MG63 (cell line): Measurements from ENCODE around the gene ARL8A. TPM values are rescaled to one million over a fixed set of nuclear protein-coding genes. Genes with fewer than 3 reads are reported as not detected.
"Not testable (repeated sequence)": the region's sequence is repeated elsewhere in the genome, so short reads cannot be mapped to it uniquely, and the experiment has no call there.

ENCODE experiments used
- DNase-seq: peaks from one replicate; pipeline ENCODE4 v3.0.0-alpha.2; 2020
- H3K27me3 ChIP-seq: fragments of 250-450 bp; sonication (Bioruptor Pico); 2 replicates; pipeline ENCODE4 v1.5.1; 2020; ENCODE audit warnings: mild to moderate bottlenecking, moderate library complexity
- H3K36me3 ChIP-seq: fragments of 250-450 bp; sonication (Bioruptor Pico); 2 replicates; pipeline ENCODE4 v1.5.1; 2020; ENCODE audit warnings: mild to moderate bottlenecking, moderate library complexity
- H3K4me3 ChIP-seq: fragments of 250-450 bp; sonication (Bioruptor Pico); 2 replicates; pipeline ENCODE4 v1.5.1; 2020; ENCODE audit warnings: mild to moderate bottlenecking, moderate library complexity
- H3K9me3 ChIP-seq: fragments of 250-450 bp; sonication (Bioruptor Pico); 2 replicates; pipeline ENCODE4 v1.5.1; 2020; ENCODE audit warnings: mild to moderate bottlenecking, moderate library complexity
- total RNA-seq: library from RNA; depleted of rRNA; stranded (reverse); fragments of >200 nt; shearing (Covaris generic); gene quantifications from 2 replicates; pipeline ENCODE4 v1.2.3, GENCODE V29; 2014; ENCODE audit warnings: low replicate concordance; rRNA removed

The ARL8A gene
- 21.3 and 35.5 TPM in 2 replicates for total RNA-seq

GRCh38 chr1:202144402-202145067 is at the start of gene ARL8A:
TSS of gene ARL8A (minus strand) at chr1:202144737. CDS start at chr1:202144572, 165 bp downstream.
- DNase-seq = peak; percentile 74
- Histone ChIP-seq H3K36me3 (peaks cover 14% of the 10 kb centered on the region), H3K27me3 (no peaks in the 10 kb centered on the region), H3K9me3 (no peaks in the 10 kb centered on the region), H3K4me3 (peak within 1 kb of the TSS; percentile 93)

- no peak overlapping the region for H3K4me3 ChIP-seq
- H3K36me3 ChIP-seq = no peaks in the 10 kb centered on the region
- peaks cover 6% of the 10 kb centered on the region for H3K27me3 ChIP-seq
- no peaks in the 10 kb centered on the region for H3K9me3 ChIP-seq
- no peak for DNase-seq
Observed at GRCh38 chr1:202194328-202194648, 49.8 kb upstream of the ARL8A start.

GRCh38 chr1:202193614-202194327 is 49.2 kb upstream of the ARL8A start, which contains the start of gene LGR6:
TSS of gene LGR6 (plus strand) at chr1:202193799. CDS start at chr1:202193990, 191 bp downstream.
- DNase-seq = no peak
- Histone ChIP-seq H3K27me3 (peaks cover 6% of the 10 kb centered on the region), H3K4me3 (no peak within 1 kb of the TSS), H3K36me3 (no peaks in the 10 kb centered on the region), H3K9me3 (no peaks in the 10 kb centered on the region)

- Histone ChIP-seq H3K9me3 (no peaks in the 10 kb centered on the region), H3K4me3 (no peak overlapping the region), H3K36me3 (no peaks in the 10 kb centered on the region), H3K27me3 (peaks cover 6% of the 10 kb centered on the region)
- DNase-seq = peak; percentile 45
Observed at GRCh38 chr1:202192770-202193613, 48.5 kb upstream of the ARL8A start.

- not testable (repeated sequence) for H3K4me3 ChIP-seq
Observed at GRCh38 chr1:202191391-202191790, 46.9 kb upstream of the ARL8A start.

GRCh38 chr1:202189918-202190715 is 45.6 kb upstream of the ARL8A start:
- Histone ChIP-seq H3K36me3 (no peaks in the 10 kb centered on the region), H3K27me3 (peaks cover 6% of the 10 kb centered on the region), H3K9me3 (no peaks in the 10 kb centered on the region), H3K4me3 (no peak overlapping the region)
- no peak for DNase-seq

More at GRCh38 chr1:202191391-202191790, 46.9 kb upstream of the ARL8A start:
- DNase-seq, H3K27me3 ChIP-seq, H3K9me3 ChIP-seq, H3K36me3 ChIP-seq: not testable (repeated sequence)

- H3K27me3 ChIP-seq = peaks cover 6% of the 10 kb centered on the region
- no peak overlapping the region for H3K4me3 ChIP-seq
- DNase-seq = peak; percentile 71
- H3K36me3 ChIP-seq = no peaks in the 10 kb centered on the region
- H3K9me3 ChIP-seq = no peaks in the 10 kb centered on the region
Observed at GRCh38 chr1:202189001-202189790, 44.7 kb upstream of the ARL8A start.

- no peaks in the 10 kb centered on the region for H3K36me3 ChIP-seq
- H3K27me3 ChIP-seq = peaks cover under 1% of the 10 kb centered on the region; the same call in 1 of the 2 replicates
- DNase-seq = no peak
Observed at GRCh38 chr1:202187697-202188407, 43.3 kb upstream of the ARL8A start.

GRCh38 chr1:202187041-202187671 is 42.6 kb upstream of the ARL8A start:
- Histone ChIP-seq H3K9me3 (no peaks in the 10 kb centered on the region), H3K36me3 (no peaks in the 10 kb centered on the region), H3K4me3 (no peak overlapping the region), H3K27me3 (no peaks in the 10 kb centered on the region)
- no peak for DNase-seq

More at GRCh38 chr1:202187697-202188407, 43.3 kb upstream of the ARL8A start:
- H3K9me3 ChIP-seq = no peaks in the 10 kb centered on the region
- no peak overlapping the region for H3K4me3 ChIP-seq

- no peak for DNase-seq
- H3K27me3 ChIP-seq = no peaks in the 10 kb centered on the region
- H3K36me3 ChIP-seq = no peaks in the 10 kb centered on the region
- H3K9me3 ChIP-seq = no peaks in the 10 kb centered on the region
- no peak overlapping the region for H3K4me3 ChIP-seq
Observed at GRCh38 chr1:202186327-202186726, 41.8 kb upstream of the ARL8A start.

- DNase-seq = peak; percentile 90
- no peaks in the 10 kb centered on the region for H3K9me3 ChIP-seq
- no peak overlapping the region for H3K4me3 ChIP-seq
- no peaks in the 10 kb centered on the region for H3K27me3 ChIP-seq
- no peaks in the 10 kb centered on the region for H3K36me3 ChIP-seq
Observed at GRCh38 chr1:202184750-202185460, 40.4 kb upstream of the ARL8A start.

- H3K27me3 ChIP-seq = no peaks in the 10 kb centered on the region
- no peaks in the 10 kb centered on the region for H3K36me3 ChIP-seq
- H3K4me3 ChIP-seq = no peak overlapping the region
- no peak for DNase-seq
- no peaks in the 10 kb centered on the region for H3K9me3 ChIP-seq
Observed at GRCh38 chr1:202182040-202182877, 37.7 kb upstream of the ARL8A start.

- H3K27me3 ChIP-seq = no peaks in the 10 kb centered on the region
- no peaks in the 10 kb centered on the region for H3K36me3 ChIP-seq
- DNase-seq = no peak
- H3K4me3 ChIP-seq = no peak overlapping the region
- no peaks in the 10 kb centered on the region for H3K9me3 ChIP-seq
Observed at GRCh38 chr1:202181586-202181985, 37.0 kb upstream of the ARL8A start.
